ENCODE measurements around the gene AAR2. TPM values are rescaled to one million over a fixed set of nuclear protein-coding genes. Genes with fewer than 3 reads are reported as not detected.

Gene AAR2
- total RNA-seq, 4 donors from 2014 or later: 25.5 to 33.3 (median 29.9) TPM

- Histone ChIP-seq H3K9me3 (no peaks in the 10 kb centered on the region), H3K36me3 (peaks cover 6 to 9% of the 10 kb centered on the region in 2 donors), H3K4me3 (replicated peaks in 1 of 3) (no peak overlapping the region), H3K27ac (no peak overlapping the region), H3K4me1 (no peaks in the 10 kb centered on the region), H3K27me3 (no peaks in the 10 kb centered on the region)
- intact Hi-C loops (cut with DNase I): no loop called here
- no peak for DNase-seq
- no peak for TF ChIP-seq POLR2A (IDR thresholded peaks at IDR 0.05)
- TF ChIP-seq CTCF (IDR thresholded peaks at IDR 0.05): no peak
- 69 to 77% methylated on average over 7 of the region's 7 CpGs for WGBS, 2 donors
Measured at GRCh38 chr20:36216314-36217025, 19.8 kb upstream of the AAR2 start.

DNA sequence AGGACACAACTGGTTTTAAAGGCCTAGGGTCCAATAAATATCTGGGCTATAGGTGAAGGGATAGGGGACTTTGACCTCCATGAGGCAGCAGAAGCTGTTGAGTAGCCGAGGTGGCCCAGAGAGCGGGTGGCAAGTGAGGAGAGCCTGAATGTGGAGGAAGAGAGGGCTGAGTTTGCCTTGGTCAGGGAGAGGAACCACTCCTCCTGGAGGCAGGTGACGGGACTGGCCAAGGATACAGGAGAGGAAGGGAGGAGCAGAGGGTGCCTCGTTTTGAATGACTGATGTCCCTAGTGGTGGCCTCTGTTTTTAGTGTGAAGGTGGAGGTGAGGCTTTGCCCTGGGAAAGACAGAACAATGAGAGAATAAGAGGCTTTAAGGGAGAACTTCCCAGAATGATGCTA is 19.1 kb upstream of the AAR2 start:
- peaks cover 5 to 9% of the 10 kb centered on the region in 2 donors for H3K36me3 ChIP-seq
- WGBS, 2 donors: 69 to 73% methylated on average over 4 of the region's 4 CpGs

GRCh38 chr20:36218380-36219064 is 17.8 kb upstream of the AAR2 start:
- no peaks in the 10 kb centered on the region for H3K9me3 ChIP-seq
- H3K27me3 ChIP-seq: no peaks in the 10 kb centered on the region
- H3K27ac ChIP-seq: no peak overlapping the region
- peaks cover 0 to 9% of the 10 kb centered on the region in 2 donors for H3K36me3 ChIP-seq
- DNase-seq: no peak
- 85 to 86% methylated on average over 14 to 16 of the region's 16 CpGs for WGBS, 2 donors
- intact Hi-C loops (cut with DNase I): no loop called here
- no peaks in the 10 kb centered on the region for H3K4me1 ChIP-seq
- no peak overlapping the region for H3K4me3 ChIP-seq (replicated peaks in 1 of 3)
- TF ChIP-seq CTCF (IDR thresholded peaks at IDR 0.05): no peak
- TF ChIP-seq POLR2A (IDR thresholded peaks at IDR 0.05): no peak

More for the DNA sequence above, 19.1 kb upstream of the AAR2 start:
- H3K4me3 ChIP-seq (replicated peaks in 1 of 3): no peak overlapping the region
- no peaks in the 10 kb centered on the region for H3K9me3 ChIP-seq
- H3K4me1 ChIP-seq: no peaks in the 10 kb centered on the region
- TF ChIP-seq POLR2A (IDR thresholded peaks at IDR 0.05): no peak
- no peak for TF ChIP-seq CTCF (IDR thresholded peaks at IDR 0.05)
- intact Hi-C loops (cut with DNase I): no loop called here
- no peaks in the 10 kb centered on the region for H3K27me3 ChIP-seq
- DNase-seq: no peak
- no peak overlapping the region for H3K27ac ChIP-seq

- no peaks in the 10 kb centered on the region for H3K9me3 ChIP-seq
- H3K4me3 ChIP-seq (replicated peaks in 1 of 3): no peak overlapping the region
- DNase-seq: no peak
- no peaks in the 10 kb centered on the region for H3K4me1 ChIP-seq
- H3K27me3 ChIP-seq: no peaks in the 10 kb centered on the region
- WGBS, 2 donors: 93 to 94% methylated on average over 17 of the region's 17 CpGs
- TF ChIP-seq CTCF (IDR thresholded peaks at IDR 0.05) (no peak), POLR2A (IDR thresholded peaks at IDR 0.05) (no peak)
- peaks cover 0 to 9% of the 10 kb centered on the region in 2 donors for H3K36me3 ChIP-seq
- H3K27ac ChIP-seq: no peak overlapping the region
- intact Hi-C loops (cut with DNase I): no loop called here
Measured at GRCh38 chr20:36219671-36220220, 16.5 kb upstream of the AAR2 start.

DNA sequence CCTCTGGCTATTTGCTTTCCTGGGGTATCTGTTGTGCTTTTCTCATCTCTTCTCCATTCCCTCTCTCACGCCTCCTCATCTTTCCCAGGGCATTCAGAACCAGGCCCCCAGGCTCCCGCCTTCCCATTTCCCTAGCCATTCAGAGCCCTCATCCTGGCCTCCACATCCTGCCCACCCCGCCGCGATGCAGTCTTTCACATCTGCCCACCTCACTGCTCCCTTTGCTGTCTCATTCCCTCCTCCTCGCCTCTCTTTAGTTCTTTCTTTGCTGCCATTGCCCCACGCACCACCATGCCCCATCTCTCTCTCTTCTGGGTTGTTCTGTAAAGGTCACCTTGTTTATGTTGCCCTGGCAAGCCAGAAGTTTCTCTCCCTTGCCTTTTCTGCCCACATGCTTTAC is 10.6 kb upstream of the AAR2 start:
- H3K27ac ChIP-seq: no peak overlapping the region
- no peak overlapping the region for H3K4me3 ChIP-seq (replicated peaks in 1 of 3)
- no peak for TF ChIP-seq CTCF (IDR thresholded peaks at IDR 0.05)
- no peak for TF ChIP-seq POLR2A (IDR thresholded peaks at IDR 0.05)
- intact Hi-C loops (cut with DNase I): no loop called here
- H3K4me1 ChIP-seq: no peaks in the 10 kb centered on the region
- no peak for DNase-seq
- 87 to 88% methylated on average over 7 of the region's 7 CpGs for WGBS, 2 donors
- H3K27me3 ChIP-seq: no peaks in the 10 kb centered on the region
- H3K9me3 ChIP-seq: no peaks in the 10 kb centered on the region
- no peaks in the 10 kb centered on the region for H3K36me3 ChIP-seq
